DMS114 treated with DMSO at 0.1 percent for 48 hours (cell line): Measurements from ENCODE around the gene CCDC107.

Experiments
- DNase-seq: peaks from one replicate; lab custom pipeline; 2025; ENCODE audit not compliant: unreplicated experiment; lab: John Stamatoyannopoulos, UW

CCDC107 gene

DNA sequence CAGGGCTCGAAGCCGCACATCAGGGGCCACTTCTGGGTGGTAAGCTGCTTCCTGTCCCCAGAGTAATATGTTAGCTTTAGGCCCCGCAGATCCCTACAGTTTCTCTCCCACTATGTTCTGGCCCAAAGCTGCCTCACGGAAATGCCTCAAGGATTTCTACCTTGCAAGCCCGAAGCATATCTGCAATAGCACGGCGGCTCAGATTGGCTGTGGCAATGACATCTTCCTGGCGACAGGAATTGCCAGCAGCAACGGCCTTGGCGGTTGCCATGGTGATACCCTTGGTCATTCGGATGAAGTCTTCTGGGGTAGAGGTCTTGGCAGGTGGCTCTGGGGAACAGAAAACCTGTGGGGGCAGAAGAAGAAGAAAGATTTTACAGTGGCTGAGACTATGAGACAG, 41.9 kb downstream of the CCDC107 start:
- no peak for DNase-seq

DNA sequence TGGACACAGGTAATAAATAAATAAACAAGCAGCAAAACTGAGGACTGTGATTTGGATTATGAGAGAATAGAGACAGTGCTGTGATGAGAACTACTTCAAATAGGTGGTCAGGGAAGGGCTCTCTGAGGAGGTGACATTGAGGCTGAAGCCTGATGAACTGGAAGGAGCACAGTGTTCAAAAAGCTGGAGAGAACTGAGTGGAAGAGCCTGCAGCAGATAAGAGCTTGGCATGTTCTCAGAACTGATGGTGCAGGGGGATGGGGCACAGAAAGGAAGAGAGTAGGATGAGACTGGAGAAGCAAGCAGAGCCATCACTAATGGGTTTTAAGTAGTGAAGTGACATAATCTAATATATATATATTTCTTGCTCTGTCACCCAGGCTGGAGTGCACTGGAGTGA, 42.9 kb downstream of the CCDC107 start:
- DNase-seq, result no peak

DNA sequence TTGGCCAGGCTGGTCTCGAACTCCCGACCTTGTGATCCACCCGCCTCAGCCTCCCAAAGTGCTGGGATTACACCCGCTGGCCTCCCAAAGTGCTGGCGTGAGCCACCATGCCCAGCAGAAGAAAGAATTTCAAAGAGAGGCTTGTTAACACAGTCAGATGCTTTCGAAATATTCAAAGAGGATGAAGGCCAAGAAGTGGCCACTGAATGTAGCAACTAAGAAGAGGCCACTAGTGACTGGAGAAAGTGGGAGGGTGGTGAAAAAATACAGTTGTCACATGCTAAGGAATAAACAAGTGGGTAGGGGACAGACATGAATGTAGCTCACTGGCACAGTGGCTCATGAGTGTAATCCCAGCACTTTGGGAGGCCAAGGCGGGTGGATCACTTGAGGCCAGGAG, 44.6 kb downstream of the CCDC107 start:
- no peak for DNase-seq

DNA sequence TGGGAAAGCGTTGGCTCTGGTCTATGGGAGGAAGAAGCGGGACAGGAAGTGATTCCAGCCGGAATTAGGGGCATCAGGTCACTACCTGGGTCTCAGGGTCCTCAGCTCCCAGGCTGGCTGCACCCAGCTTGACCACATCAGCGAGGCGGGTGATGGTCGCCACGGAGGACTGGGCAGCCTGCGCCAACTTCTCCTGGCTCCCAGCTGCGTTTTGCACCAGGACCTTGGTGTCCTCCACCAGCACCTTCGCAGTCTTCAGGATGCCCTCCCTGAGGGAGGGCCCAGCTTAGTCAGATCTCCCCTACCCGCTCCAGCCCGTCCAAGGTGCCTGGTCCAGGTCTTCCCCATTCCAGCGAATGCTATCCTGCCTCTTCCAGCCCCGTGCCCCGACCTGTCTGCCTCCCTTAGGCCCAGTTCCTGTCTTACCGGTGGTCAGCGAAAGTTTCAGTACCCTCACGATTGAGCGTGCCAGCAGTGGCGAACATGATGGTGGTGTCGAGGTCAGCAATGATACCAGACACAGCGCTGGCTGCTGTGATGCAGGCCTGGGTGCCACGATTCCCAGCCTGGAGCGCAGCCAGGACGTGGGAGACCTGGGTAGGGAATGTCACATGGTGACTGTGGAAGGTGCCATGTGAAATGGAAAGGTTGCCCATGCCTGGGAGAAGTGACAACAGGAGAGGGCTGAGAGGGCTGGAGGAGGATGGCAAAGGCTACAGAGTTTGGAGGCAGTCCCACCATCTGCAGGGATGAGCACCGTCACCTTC, 46.0 kb downstream of the CCDC107 start:
- no peak for DNase-seq

DNA sequence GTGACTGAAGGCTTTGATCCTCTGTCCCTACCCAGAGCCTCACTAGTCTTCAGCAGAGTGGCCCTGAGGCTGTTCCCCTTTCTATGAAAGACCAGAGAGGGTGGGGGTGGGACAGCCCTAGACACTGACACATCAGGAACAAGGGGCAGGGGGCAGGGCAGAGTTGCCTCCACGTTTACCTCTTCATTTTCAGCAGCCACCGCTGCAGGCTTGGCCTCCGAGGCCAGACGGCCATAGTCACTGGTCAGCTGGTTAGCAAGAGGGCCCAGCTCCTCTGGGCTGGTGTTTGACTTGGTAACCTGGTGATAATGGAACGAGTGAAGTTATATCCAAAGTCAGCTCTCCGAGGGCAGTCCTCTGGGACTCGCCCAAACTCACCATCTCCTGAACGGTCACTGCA, 47.3 kb downstream of the CCDC107 start:
- no peak for DNase-seq

DNA sequence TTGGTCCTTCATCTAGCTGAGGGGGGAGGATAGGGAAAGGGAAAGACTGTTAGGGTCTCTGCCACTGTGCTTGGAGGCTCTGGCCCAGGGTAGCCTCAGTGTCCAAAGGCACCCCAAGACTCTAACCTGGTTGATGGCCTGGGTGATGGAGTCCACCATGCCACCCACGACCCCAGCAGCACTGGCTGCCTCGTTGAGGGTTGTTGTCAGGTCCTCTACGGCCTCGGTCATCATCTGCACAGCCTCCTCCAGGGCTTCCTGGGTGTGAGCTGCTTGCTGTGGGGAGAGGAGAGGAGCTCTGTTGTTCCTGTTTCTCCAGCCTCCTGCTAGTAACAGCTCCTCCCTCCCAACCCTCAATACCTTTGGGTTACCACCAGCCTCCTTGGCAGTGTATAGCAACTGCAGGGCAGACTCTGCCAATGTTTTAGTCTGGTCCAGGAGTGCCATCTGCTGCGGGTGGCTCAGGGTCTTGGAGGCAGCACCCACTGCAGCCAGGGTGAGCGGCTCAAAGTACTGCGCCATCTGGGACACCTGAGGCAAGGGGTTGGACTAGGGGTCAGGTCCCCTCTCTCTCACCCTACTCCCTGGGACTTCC, 47.8 kb downstream of the CCDC107 start:
- DNase-seq, result no peak

DNA sequence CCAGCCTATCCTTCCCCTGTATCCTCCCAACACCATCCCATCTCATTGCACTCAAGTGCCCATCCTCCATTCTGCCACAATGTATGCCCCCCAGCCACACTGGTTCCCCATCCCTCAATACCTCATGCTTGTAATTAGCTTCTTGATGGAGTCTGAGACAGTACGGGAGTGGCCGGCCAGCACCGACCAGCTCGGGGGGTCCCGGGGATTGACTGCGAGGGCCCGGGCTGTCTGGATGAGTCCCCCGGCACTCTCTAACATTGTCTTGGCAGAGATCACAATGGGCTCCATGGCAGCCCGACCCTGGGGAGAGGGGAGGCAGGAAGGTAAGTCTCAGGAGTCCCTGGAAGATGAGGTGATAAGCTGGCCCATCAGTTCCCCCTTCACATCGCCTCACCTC, 48.9 kb downstream of the CCDC107 start:
- no peak for DNase-seq

DNA sequence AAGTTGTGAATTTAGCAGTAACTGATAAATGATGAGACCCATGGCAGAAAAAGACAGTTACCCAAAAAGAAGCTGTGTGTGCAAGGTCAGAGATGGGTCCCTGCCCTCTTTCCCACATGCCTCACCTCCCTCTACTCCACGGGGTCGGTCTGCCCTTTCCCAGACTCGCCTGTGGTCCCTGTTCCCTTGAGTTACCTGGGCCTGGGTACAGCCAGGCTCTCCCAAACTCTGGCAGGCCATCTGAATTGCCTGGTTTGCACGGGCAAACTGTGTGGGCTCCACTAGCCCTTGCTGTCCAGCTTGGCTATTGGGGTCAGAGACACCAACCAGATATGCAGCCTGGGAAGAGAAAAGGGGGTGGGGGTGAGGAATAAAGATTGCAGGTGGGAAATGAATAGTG, 50.1 kb downstream of the CCDC107 start:
- DNase-seq, result no peak

DNA sequence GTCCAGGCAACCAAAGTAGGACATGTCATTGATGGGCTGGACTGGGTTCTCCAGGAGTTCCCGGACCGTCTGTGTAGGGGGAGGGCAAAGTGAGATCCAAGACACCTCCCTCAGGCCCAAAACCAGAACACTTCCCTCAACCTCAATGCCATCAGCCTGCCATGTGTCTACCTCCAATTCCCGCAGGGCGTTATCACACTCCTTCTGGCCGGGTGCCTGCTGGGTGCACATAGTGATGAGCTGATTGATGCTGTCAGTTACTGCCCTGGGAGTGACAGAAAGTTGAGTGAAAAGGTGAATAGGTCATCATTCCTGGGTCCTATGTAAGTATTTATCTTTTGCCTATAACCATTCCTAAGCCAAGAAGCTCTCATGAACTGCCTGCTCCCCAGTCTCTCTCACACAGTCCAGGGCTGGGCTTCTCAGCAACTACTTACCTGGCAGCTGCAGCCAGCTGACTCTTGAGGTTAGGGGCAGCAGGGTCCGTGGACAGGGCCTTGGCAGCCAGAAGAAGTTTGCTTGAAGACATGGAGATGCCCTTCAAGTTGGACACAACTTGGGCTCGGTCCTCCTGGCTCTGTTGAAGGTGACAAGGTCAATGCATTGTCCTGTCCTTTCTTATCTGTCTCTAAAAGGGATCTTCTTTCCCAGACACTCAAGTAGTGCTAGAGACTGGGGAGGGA, 52.9 kb downstream of the CCDC107 start:
- DNase-seq, result no peak
